GM21619 (cell line): Measurements from ENCODE around the gene VAV2.

ENCODE experiments used
- ATAC-seq: cut with Tn5 transposase; IDR thresholded peaks from one replicate; pipeline ENCODE4 v1.9.1; 2021; ENCODE audit not compliant: unreplicated experiment

The VAV2 gene

DNA sequence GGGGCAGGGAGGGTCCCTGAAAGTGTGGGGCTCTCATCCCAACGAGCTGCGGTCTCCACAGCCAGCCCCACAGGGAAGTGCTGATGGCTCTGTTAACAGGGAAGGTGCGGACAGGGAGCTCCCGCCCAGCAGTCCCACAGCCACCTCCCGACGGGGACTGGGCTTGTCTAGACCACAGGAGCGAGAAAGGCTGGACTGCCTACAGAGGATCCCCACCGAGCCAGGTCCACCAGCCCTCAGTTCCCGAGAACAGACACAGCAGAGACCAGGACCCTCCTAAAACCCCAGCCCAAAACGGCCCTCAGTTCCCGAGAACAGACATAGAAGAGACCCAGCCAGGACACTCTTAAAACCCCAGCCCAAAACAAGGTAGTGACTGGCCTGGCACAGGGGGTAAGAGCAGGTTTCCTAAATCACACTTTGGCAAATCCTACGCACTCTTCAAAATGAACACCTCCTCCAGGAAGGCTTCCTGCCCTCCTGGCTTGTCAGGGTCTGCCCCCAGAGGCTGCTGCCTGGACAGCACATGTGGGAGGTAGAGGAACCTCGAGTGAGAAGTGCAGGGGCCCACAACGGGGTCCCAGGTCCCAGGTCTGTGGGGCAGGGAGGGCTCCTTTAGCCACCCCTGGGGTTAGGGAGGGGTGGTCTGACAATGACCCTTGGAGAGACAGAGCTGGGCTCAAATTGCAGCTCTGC lies 167.9 kb downstream of the VAV2 start:
- peak; percentile 1 for ATAC-seq

DNA sequence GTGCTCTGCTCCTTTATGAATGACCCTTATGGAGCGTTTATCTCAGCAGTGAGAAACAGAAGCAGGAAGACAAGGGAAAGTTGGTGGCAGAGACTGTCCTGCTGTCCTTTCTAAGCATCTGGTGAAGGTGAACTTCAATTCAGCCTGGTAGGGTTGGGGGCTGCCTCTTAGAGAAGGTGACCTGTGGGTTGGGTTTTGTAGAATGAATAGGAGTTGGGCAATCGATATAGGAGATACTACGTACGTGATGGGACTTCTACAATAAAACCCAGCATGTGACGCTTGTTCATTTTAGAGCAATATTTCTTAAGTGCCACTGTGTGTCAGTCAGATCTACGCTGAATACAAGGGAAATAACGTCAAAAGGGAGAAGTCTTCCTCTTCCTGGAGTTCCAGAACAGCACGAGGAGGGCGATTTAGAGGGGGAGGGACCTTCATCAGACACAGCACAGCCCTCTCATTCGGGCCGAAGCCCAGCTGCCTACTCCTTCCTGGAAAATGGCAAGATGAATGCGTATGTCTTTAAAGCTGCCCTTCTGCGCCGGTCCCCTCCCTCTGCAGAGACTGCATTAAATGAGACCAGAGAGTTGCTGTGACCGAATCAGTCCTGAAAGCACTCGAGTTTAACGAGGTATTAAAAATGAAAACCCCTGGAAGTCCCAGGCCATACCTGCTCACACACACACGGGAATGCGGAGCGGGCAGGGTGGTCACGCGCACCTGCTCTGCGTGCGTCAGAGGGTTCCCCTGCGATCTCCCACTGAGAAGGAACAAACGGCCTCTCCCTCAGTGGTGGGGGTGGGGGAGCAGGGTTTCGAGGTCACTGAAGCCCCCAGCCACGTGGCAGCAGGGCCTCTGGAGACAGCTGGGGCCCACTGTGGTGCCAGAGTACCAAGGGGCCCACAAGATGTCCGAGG lies 168.7 kb downstream of the VAV2 start:
- ATAC-seq, result peak; percentile 37

DNA sequence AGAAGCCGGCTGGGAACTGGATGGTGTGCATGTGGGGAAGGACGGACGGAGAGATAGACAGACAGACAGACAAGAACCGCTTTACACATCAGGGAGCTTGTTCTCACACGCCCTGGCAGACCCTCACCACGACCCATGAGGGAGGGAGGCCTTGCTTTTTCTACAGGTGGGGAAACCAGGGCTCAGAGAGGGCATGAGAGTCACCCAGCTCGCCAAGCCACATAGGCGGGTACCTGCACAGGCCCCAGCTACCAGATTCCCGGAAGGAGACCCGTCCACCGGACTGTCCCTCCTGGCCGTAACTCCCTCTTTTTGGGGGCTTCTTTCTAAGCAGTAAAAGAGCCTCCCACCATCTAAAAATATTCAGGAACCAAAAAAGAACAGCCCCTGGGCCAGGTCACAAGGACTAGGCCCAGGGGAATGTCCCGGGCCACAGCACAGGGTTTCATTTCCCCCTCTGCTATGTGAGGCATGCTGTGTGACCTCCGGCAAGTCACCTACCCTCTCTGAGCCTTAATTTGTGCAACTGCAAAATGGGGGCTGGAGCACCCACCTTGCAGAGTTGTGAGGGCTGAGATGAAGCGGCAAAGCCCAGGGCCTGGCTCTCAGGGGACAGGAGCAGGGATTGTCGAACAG lies 169.6 kb downstream of the VAV2 start:
- no peak for ATAC-seq

DNA sequence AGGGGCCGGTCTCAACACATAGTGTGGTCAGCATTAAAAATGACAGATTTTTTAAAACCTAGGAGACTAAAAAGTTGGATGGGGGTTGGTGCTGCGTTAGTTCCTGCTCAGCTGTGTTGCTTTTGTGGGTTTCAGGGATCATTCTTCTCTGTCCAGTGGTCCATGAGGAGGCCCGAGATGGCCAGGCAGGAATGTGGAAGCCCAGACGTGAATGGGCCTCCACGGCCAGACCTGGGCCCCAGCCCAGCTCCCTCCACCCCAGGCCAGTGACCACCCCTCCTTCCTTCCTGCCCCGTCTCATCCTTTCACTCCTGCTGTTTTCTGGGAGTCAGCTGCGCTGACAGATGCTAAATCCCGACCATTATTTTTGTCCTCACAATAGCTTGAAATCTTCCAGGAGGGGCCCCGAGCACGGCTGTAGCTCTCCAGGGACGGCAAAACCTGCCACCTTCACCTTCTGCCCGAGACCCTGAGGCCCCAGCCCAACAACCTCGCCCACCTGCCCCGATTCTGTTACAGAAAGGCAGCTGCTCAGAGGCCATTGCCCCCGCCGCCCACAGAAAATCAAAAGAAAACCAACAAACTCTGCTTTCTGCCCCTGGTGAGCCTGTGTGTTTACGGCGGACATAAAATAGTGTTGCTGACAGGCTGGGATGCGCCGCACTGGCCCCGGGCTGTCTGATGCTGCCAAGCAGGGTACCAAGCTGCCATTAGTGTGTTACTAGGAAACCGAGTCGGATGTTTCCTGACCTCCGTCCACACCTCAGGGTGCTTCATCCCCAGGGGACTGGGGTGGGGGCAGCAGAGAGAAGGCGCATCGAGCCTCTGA lies 170.3 kb downstream of the VAV2 start:
- no peak for ATAC-seq

DNA sequence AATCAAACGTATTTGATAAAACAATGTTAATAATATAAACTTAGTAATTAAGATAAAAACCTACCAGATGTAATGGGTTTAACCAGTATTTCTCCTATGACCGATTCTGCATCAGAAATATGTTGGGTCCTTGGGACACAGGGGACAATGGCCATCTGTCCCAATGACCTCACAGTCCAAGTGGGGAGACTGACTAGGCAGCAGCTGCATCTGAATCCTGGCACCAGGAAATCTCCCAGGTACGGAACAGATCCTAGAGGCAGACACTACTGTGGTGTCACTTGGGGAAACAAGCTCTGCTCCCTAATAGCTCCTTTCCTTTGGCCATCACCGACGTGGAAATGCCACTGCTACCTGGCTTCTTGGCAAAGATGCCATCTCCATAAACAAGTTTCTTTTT lies 172.2 kb downstream of the VAV2 start:
- no peak for ATAC-seq

DNA sequence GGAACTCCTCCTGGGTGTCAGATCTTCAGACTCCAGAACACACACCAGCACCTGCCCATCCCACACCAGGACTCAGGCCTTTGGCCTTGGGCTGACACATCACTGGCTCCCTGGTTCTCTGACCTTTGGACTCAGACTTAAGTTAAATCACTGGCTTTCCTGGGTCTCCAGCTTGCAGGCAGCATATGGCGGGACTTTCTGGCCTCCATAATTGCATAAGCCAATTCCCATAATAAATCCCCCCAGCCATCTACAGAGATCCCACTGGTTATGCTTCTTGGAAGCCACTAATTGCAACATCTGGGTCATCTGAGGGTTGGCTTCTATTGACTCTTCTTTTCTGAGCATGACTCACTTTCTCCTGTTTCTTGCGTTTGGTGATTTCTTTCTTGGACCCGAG lies 173.7 kb downstream of the VAV2 start:
- no peak for ATAC-seq

DNA sequence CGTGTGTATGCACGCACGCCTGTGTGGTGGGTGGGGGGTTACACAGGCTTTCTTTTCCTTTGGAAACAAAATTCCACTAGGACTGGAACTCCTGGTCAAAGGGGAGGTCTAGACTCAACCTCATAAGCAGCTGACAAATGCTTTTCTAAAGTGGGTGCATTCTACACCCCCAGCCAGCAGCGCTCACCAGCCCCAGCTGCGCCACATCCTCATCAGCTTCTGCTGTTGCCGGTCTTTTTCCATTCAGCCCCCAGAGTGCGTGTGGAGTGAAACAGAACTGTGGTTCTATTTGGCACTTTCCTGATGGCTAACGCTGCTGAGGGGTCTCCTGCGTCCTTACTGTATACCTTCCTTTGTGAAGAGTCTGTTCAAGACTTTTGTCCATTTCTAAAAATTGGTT lies 176.3 kb downstream of the VAV2 start:
- ATAC-seq, result no peak

DNA sequence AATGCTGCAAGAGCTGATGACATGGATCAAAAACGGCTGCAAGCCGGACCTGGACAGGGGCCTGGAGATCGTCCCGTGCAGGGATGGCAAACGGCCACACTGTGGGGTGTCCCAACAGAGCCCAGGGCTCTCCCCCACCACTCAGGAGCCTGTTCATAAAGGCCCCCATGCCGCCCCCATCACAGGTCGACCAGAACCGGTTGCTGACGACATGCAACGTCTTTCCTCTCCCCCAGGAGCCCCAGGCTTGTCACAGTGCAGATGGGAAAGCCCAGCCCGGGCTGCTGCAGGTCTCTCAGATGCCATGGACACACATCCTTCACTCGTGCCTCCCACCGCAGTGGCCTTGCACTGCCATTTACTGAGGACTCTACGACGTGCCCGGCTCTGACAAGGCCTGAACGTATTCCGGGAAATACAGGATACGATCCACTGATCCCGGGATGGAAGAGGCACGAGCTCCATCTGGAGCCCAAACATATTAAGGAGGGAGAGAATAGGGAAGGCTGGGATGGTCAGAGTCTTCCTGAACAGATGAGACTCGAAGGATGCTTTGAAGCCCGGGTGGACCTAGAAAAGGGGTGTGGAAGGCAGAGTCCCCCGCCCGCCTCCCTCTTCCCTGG lies 177.4 kb downstream of the VAV2 start:
- ATAC-seq, result no peak

DNA sequence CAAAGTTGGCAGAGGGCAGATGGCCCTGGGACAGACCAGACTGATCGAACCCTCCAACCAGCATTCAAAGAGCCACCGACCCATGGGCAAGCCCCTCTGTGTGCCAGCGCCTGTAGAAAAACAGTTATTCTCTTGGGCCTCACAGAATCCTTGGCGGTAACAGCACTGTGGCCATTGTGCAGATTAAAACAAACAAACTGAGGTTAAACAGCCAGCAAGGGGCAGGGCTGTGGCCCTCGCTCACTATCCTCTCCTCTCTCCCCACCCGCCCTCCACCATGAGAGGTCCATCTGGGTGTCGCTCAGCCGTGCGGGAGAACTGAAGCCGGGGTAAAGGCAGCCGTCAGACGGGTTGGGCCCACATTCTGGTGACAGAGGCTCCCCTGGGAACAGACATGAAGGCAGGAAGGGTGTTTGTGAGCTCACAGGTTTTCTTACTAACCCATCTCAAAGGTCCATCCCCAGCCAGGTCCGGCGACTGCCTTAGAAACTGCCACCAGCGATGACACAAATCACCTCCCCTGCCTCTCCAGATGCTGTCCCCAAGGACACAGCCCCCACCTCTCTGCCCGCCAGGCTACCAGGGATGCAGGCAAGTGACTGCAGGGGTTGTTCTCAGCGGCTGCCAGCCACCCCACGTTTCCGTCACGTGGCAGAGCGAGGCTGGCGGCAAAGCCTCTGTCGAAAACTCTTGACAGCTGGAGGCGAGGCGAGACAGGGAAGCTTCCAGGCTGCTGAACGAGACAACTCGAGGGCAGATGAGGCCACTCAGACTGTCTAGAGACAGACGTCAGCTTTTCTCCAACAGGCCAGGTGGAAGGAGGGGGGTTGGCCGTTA lies 178.2 kb downstream of the VAV2 start:
- no peak for ATAC-seq

DNA sequence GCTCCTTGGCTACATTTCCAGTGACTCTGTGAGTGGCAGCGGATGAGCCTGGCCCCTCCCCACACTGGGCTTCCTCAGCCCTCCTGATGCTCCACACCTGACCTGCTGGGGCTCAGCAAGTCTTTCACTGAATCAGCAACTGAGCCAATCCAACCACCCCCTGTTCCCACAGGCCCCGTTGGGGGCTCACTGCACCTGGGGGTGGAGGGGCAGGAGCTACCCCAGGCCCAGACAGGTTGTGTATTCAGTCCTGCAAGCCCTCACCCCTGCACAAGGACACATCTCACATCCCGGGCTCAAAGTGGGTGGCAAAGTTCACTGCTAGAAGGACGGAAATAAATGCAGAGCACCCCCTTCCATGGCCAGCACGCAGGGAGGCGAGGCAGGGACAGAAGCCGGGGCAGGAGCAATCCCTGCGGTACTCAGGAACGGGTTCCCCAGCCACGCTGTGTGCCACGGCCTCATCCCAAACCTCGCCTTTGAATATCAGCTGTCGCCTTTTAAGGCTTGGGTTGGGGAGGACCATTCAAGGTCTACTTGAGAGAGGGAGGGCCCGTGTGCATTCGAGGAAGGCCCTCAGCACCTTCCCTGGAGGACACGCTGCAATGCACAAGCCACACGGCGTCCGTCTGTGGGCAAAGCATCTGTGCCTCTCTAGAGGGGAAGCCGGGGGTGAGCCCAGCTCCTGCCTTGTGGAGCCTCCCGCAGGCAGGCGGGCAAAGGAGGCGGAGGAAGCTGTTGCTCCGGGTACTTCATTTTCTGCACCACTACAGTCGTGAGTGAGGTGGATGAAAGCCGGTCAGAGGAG lies 179.0 kb downstream of the VAV2 start:
- no peak for ATAC-seq

DNA sequence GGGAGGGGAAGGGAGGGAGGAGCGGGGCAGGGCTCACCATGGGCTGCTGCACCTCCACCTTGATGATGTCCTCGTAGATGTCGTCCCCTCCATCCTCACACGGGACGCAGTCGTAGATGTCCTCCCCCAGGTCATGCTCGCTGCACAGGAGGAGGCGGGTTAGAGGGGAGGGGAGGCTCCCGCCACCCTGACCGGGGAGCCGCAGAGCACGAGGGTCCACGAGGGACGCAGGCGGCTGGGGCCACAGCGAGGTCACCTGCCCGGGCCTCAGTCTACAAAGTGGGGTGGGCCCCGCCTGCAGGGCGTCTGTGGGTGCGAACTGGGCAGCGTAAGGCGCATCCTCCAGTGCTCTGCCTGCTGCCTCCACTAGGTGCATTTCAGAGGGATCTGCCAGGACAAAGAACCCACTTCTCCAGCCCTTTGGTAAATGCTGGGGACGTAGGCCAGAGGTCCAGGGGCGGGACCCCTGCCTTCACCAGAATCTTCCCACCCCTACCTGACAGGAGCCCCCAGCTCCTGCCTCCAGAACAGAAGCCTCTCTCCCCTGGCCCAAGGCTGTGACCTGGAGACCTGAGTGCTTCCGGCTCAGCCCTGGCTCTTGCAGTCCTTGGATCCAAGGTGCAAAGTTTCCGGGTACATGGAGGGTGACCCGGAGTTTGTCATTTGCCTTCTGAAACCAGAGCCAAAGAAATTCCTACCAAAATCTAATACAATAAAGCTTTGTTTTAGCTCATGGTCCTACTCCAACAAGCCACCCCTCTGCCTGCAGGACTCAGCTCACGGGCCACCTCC lies 179.9 kb downstream of the VAV2 start:
- no peak for ATAC-seq

DNA sequence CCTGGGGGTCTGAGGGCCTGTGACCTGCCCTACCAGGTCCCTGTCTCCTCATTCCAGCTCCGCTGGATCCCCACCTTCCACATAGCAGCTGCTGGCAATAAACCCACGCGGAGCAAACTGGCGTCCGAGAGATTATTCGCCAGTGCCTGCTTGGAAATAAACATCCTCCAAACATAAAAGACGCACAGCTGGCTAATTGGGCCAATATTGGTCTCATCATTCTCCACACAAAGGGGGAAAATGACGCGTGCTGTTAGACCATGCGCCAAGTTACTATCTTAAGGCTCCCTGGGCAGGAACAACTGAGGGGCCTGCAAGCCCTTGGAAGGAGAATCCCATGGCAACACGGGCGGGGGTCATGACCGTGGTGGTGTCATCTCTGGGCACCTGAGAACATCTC lies 180.7 kb downstream of the VAV2 start:
- ATAC-seq, result no peak

DNA sequence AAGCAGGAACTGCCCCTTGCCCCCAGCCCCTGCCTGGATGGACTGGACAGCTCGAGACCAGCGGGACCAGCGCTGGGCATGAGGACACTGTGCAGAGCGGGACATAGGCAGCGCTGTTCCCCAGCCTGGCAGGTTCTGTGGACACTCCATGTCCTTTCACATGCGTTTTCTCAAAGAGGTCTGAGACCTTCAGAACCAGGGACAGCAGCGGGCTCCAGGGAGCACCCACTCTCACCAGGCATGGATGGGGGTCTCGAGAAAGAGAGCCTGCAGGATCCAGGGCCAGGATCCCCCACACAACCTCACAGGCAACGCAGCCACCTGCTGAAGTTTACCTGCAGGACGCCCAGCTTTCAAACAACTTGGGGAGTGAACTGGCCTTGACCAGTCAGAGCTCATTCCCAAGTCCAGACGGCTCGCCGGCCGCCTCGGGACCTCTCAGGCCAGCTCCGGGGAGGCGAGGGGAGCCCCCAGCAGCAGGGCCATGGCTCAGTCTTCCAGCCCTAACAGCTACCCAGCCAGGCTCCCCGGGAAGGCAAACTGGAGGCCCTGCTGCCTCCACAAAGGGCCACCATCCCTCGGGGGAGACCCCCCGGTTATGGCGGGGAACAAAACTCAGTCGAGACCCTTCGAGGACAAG lies 181.4 kb downstream of the VAV2 start:
- ATAC-seq, result no peak

DNA sequence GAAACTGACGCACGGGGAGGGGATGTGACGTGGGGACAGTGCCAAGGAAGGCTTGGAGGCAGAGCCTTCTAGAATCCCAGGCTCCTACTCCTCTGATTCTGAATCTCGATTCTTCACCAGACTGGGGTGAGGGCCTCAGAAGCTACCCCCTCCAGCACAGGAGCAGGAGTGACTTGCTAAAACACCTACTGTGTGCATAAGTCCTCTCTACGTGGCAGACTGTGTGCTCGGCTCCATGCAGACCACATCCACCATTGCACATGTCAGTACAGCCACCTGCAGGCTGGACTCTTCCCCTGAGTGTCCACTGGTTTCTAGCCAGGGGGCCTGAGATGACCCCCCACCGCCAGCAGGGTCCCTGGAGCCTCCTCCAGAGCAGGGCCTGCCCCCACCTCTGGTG lies 182.8 kb downstream of the VAV2 start:
- no peak for ATAC-seq

DNA sequence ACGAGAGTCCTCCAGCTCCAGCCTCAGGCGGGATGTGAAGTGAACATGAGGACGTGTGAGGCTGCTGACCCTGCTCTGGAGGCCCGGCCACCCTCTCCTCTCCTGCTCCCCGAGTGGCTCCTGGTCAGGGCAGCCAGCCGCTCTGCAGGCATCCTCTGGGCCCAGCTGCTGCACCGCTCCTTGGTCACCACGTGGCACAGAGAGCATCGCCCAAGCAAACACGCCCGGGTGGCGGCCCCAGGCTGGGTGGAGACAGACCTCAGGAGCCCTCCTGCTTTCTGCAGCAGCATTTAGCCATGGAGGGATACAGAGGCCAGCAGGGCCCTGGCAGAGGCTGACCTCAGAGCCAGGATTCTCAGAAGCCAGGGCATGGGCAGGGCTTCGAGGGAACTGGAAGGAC lies 184.3 kb downstream of the VAV2 start:
- no peak for ATAC-seq

DNA sequence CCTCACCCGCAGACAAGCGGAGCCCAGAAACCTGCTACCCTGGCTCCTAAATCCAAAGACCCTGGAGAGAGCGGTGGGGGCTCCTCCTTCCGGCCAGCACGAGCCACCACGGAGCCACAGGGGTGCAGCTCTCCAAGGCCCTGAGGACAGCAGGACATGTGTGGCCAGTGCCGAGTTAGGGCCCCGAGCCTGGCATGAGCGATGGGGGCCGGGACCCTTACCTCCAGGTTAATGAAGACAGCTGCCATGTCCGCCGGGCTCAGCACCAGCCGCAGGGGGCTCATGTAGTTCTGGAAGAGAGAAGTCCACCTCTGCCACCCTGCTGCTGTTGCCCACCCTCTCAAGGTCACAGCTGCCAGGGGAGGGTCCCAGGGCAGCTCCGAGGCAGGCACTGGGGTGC lies 185.1 kb downstream of the VAV2 start:
- ATAC-seq, result no peak

DNA sequence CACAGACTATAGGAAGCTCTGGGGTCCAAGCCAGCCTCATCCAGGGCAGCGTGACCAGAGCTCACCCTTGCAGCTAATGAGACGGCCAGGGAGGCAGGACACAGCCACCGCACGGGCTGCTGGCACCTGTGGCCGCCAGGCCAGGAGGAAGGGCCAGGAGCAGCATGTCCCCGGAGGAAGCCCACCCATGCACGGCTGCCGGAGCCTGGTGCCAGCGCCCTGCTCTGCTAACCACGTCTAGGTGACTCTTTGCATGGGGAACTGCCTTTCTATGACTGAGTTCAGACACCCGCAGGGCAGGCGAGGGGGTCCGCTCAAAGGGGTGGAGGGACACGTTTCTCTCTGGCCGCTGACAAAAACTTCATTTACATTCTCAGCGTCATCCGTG lies 185.5 kb downstream of the VAV2 start:
- no peak for ATAC-seq
